ENCODE measurements around the gene FBXL16.
"Not testable (repeated sequence)": the region's sequence is repeated elsewhere in the genome, so short reads cannot be mapped to it uniquely, and the experiment has no call there.

FBXL16 gene

DNA sequence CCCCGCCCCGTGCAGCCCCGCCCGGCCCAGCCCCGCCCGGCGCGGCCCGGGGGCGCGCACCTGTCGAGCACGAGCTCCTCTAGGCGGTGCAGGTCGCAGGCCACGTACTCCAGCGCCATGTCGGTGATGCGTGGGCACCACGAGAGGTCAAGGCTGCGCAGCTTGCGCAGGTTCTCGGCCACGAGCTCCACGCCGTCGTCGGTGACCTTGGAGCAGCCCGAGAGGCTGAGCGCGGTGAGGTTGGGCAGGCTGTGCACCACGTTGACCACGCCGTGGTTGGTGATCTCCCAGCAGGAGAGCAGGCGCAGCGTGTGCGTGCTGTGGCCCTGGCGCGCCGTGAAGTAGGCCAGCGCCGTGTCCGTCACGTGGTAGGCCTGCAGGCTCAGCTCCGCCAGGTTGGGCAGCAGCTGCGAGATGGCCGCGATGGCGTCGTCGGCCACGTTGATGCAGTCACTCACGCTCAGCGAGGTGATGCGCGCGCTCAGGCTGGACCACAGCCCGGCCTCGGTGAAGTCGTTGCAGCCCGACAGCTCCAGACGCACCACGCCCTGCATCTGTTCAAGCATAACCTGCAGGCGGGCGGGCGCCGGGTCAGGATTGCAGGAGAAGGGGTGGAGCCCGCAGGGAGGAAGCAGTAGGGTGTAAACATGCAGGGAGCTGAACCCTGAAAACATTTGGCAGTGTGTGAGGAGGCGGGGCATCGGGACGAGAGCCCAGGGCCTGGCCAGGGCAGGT lies 10.1 kb downstream of the FBXL16 start:
- DNase-seq (ENCODE audit: insufficient read length, low spot score) (no peak), FAIRE-seq (no peak)
- TF ChIP-seq, protein P1, sequence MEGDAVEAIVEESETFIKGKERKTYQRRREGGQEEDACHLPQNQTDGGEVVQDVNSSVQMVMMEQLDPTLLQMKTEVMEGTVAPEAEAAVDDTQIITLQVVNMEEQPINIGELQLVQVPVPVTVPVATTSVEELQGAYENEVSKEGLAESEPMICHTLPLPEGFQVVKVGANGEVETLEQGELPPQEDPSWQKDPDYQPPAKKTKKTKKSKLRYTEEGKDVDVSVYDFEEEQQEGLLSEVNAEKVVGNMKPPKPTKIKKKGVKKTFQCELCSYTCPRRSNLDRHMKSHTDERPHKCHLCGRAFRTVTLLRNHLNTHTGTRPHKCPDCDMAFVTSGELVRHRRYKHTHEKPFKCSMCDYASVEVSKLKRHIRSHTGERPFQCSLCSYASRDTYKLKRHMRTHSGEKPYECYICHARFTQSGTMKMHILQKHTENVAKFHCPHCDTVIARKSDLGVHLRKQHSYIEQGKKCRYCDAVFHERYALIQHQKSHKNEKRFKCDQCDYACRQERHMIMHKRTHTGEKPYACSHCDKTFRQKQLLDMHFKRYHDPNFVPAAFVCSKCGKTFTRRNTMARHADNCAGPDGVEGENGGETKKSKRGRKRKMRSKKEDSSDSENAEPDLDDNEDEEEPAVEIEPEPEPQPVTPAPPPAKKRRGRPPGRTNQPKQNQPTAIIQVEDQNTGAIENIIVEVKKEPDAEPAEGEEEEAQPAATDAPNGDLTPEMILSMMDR (IDR thresholded peaks at IDR 0.05; ENCODE audit: insufficient read depth, missing control alignments) = no peak

GRCh38 chr16:694863-695354 lies 10.7 kb downstream of the FBXL16 start:
- DNase-seq (ENCODE audit: insufficient read length, low spot score) (no peak), FAIRE-seq (no peak)
- TF ChIP-seq, protein P1 (IDR thresholded peaks at IDR 0.05; ENCODE audit: insufficient read depth, missing control alignments) = no peak

- no peak for FAIRE-seq
- TF ChIP-seq, protein P1 (IDR thresholded peaks at IDR 0.05; ENCODE audit: insufficient read depth, missing control alignments) = no peak
- DNase-seq (ENCODE audit: insufficient read length, low spot score) = no peak
These were observed 11.3 kb downstream of the FBXL16 start for GRCh38 chr16:694187-694862.

DNA sequence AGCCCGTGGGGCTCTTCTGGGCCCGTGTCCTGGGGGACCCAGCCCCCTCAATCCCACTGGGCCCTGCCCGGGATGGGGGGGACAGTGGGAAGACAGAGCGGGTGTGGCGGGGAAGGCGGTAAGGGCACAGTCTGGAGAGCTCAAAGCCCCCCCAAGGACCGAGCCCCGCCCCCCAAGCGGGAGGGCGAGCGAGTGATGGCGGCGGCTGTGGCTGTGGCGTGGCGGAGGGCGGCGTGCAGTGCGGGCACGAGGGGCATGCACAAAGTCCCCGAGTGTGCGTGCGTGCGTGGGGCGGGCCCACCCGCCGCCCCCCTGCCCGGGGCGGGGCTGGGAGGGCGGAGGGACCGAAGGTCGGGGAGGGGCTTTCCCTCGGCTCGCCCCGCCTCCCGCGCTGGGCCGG lies 11.8 kb downstream of the FBXL16 start:
- no peak for FAIRE-seq
- TF ChIP-seq, protein P1 (IDR thresholded peaks at IDR 0.05; ENCODE audit: insufficient read depth, missing control alignments) = no peak
- DNase-seq (ENCODE audit: insufficient read length, low spot score) = no peak

DNA sequence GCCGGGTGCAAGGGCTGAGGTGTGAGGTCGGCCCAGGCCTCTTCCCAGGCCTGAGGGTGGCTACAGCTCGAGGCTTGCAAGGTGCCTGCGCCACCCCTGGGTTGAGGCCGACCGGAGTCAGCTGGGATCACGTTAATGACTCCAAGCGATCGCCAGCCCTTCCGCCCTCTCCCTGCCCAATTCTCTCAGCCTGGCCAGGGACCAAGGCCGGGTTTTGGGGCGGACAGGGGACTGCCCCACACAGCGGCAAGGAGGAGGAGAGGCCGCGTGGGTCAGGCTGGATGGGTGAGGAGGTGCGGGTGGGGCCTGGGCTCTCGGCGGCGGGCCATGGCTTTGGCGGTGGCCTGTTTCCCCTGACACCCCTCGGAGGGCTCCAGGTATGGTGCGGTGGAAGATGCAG lies 12.2 kb downstream of the FBXL16 start:
- TF ChIP-seq, protein P1 (IDR thresholded peaks at IDR 0.05; ENCODE audit: insufficient read depth, missing control alignments) = no peak
- DNase-seq (ENCODE audit: insufficient read length, low spot score) = no peak
- FAIRE-seq = no peak

DNA sequence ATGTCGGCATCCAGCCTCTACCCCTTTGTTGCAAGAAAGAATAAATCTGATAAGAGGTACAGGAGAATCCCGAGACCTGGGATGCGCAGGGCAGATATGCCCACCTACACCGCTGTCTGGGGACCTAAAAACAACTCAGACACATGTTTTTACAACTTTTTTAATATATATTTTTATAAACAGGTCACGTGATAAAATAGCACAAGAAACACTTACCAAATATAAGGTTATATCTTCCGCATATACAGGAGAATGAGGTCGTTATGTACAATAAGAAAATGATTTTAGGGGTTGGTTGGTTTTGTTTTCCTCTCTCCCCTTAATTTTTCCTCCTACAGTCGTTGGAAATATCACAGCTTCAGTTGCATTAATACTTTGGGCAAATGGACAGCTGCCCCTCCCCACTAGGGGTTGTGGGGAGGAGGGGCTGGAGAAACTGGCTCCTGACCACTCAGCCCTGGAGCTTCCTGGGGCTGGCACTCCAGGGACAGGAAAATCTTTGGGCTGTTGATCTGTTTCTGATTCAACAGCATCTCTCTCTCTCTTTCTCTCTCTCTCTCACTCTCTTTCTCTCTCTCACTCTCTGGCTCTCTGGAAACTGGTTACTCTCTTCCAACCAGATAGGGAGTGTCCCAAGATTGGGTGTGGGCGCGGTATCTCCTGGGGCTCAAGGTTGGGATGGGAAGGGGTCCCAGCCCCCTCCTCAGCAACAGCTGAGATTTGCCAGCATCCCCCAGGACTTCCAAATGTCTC lies 13.1 kb downstream of the FBXL16 start:
- DNase-seq (ENCODE audit: insufficient read length, low spot score) = no peak
- no peak for FAIRE-seq
- TF ChIP-seq, protein P1 (IDR thresholded peaks at IDR 0.05; ENCODE audit: insufficient read depth, missing control alignments) = no peak

GRCh38 chr16:691242-691641 lies 14.4 kb downstream of the FBXL16 start:
- not testable (repeated sequence) for DNase-seq (ENCODE audit: insufficient read length, low spot score); FAIRE-seq

All from D721Med (cell line).